ENCODE measurements around the gene TMX4. TPM values are rescaled to one million over a fixed set of nuclear protein-coding genes. Genes with fewer than 3 reads are reported as not detected.

TMX4 gene
- total and polyA plus RNA-seq, 2 donors (not counting 3 experiments of a cell fraction or from before 2014, with no cell fraction given): 6.5 to 30.3 TPM

- H3K9me1 ChIP-seq (replicated peaks; ENCODE audit: control insufficient read depth, extremely low read depth, insufficient read depth, low read length): no peaks in the 10 kb centered on the region
- H3K27me3 ChIP-seq (ENCODE audit: control insufficient read depth in 2 of 2, insufficient read depth in 2 of 2, low read length in 2 of 2): no peaks in the 10 kb centered on the region
- POLR2A ChIA-PET: no interaction called here
- CTCF ChIA-PET: no interaction called here
- DNase-seq (ENCODE audit: low read depth, low spot score) (no peak), FAIRE-seq (no peak)
- no peak overlapping the region for H2AFZ ChIP-seq (ENCODE audit: low read depth, low read length)
- no peak overlapping the region for H3K4me2 ChIP-seq (ENCODE audit: insufficient read depth, low read length)
- no peak for TF ChIP-seq POLR2A (IDR thresholded peaks at IDR 0.05; ENCODE audit: low read depth, low read length)
- no peak for TF ChIP-seq POLR2AphosphoS5 (IDR thresholded peaks at IDR 0.05; ENCODE audit: insufficient read depth, low read depth, low read length)
- no peak for TF ChIP-seq FOS (IDR thresholded peaks at IDR 0.05; ENCODE audit: borderline replicate concordance, insufficient read depth, low read length)
- no peak for TF ChIP-seq GATA2 (IDR thresholded peaks at IDR 0.05; ENCODE audit: insufficient read depth, insufficient read length, low read depth, low read length)
- H3K4me3 ChIP-seq (replicated peaks in 1 of 3; ENCODE audit: insufficient read depth in 1 of 3, low read depth in 1 of 3, low read length in 3 of 3): no peak overlapping the region
- intact Hi-C loops (cut with micrococcal nuclease): no loop called here
- no peak overlapping the region for H3K27ac ChIP-seq (ENCODE audit: insufficient read depth, low read depth, low read length)
- H3K36me3 ChIP-seq (ENCODE audit: control insufficient read depth in 2 of 2, extremely low read depth in 1 of 2, insufficient read depth in 2 of 2, low read length in 2 of 2): no peaks in the 10 kb centered on the region
- H3K9ac ChIP-seq (replicated peaks; ENCODE audit: extremely low read depth, insufficient read depth, low read length): no peak overlapping the region
- no peaks in the 10 kb centered on the region for H3K79me2 ChIP-seq (ENCODE audit: control insufficient read depth, insufficient read depth, low read length)
- no peaks in the 10 kb centered on the region for H4K20me1 ChIP-seq (replicated peaks; ENCODE audit: control insufficient read depth, extremely low read depth, insufficient read depth, low read length)
- H3K9me3 ChIP-seq (replicated peaks; ENCODE audit: control insufficient read depth, insufficient read depth, low read length): no peaks in the 10 kb centered on the region
- BruUV-seq (replicated peaks): no TSS peak
- peaks cover 3% of the 10 kb centered on the region for H3K4me1 ChIP-seq (ENCODE audit: control insufficient read depth, extremely low read depth, insufficient read depth, low read length)
- dilution Hi-C loops (cut with MboI; ENCODE audit: extremely low pct_ligation_motif_present, low sequenced_read_pairs): no loop called here
These were observed 42.4 kb upstream of the TMX4 start for GRCh38 chr20:8061861-8062518.

GRCh38 chr20:8060977-8061376, 41.4 kb upstream of the TMX4 start:
- Histone ChIP-seq H3K4me2 (ENCODE audit: insufficient read depth, low read length) (no peak overlapping the region), H3K9me3 (replicated peaks; ENCODE audit: control insufficient read depth, insufficient read depth, low read length) (no peaks in the 10 kb centered on the region), H2AFZ (ENCODE audit: low read depth, low read length) (no peak overlapping the region), H3K9ac (replicated peaks; ENCODE audit: extremely low read depth, insufficient read depth, low read length) (no peak overlapping the region), H3K27me3 (ENCODE audit: control insufficient read depth in 2 of 2, insufficient read depth in 2 of 2, low read length in 2 of 2) (no peaks in the 10 kb centered on the region), H4K20me1 (replicated peaks; ENCODE audit: control insufficient read depth, extremely low read depth, insufficient read depth, low read length) (no peaks in the 10 kb centered on the region), H3K27ac (ENCODE audit: insufficient read depth, low read depth, low read length) (no peak overlapping the region), H3K36me3 (ENCODE audit: control insufficient read depth in 2 of 2, extremely low read depth in 1 of 2, insufficient read depth in 2 of 2, low read length in 2 of 2) (no peaks in the 10 kb centered on the region), H3K9me1 (replicated peaks; ENCODE audit: control insufficient read depth, extremely low read depth, insufficient read depth, low read length) (no peaks in the 10 kb centered on the region), H3K4me1 (ENCODE audit: control insufficient read depth, extremely low read depth, insufficient read depth, low read length) (no peaks in the 10 kb centered on the region), H3K4me3 (replicated peaks in 1 of 3; ENCODE audit: insufficient read depth in 1 of 3, low read depth in 1 of 3, low read length in 3 of 3) (no peak overlapping the region), H3K79me2 (ENCODE audit: control insufficient read depth, insufficient read depth, low read length) (no peaks in the 10 kb centered on the region)
- FAIRE-seq: no peak
- CTCF ChIA-PET: interaction anchor here (0.6 kb wide), 1 partner anchor 202 kb away, joined by 3 read pairs; no protein-coding TSS in a partner anchor
- POLR2A ChIA-PET: no interaction called here
- no TSS peak for BruUV-seq (replicated peaks)
- DNase-seq (ENCODE audit: low read depth, low spot score): no peak
- no peak for TF ChIP-seq POLR2AphosphoS5 (IDR thresholded peaks at IDR 0.05; ENCODE audit: insufficient read depth, low read depth, low read length)
- TF ChIP-seq MYC (IDR thresholded peaks at IDR 0.05; ENCODE audit: low read depth, low read length): no peak
- TF ChIP-seq FOS (IDR thresholded peaks at IDR 0.05; ENCODE audit: borderline replicate concordance, insufficient read depth, low read length): no peak
- intact Hi-C loops (cut with micrococcal nuclease): no loop called here
- dilution Hi-C loops (cut with MboI; ENCODE audit: extremely low pct_ligation_motif_present, low sequenced_read_pairs): no loop called here

Data from endothelial cell of umbilical vein (primary cell).